SK-N-SH (cell line): Measurements from ENCODE around the gene COL1A2.

Source experiments
- CTCF ChIP-seq: fragments of 200-600 bp; sonication (generic); IDR thresholded peaks from 2 replicates; pipeline ENCODE4 v1.6.1; 2017; ENCODE audit warnings: antibody characterized with exemption, mild to moderate bottlenecking, moderate library complexity
- EP300 ChIP-seq, 2 experiments: IDR thresholded peaks; 2 replicates each; pipeline versions ENCODE4 v1.4.0 to v1.6.1; 2012; ENCODE audit warnings: borderline replicate concordance in 1 of 2, low read depth in 1 of 2, low read length in 1 of 2
- FOSL2 ChIP-seq: IDR thresholded peaks from 2 replicates; pipeline ENCODE4 v1.4.0; 2012; ENCODE audit warnings: low read depth, mild to moderate bottlenecking, moderate library complexity, borderline replicate concordance
- GABPA ChIP-seq: IDR thresholded peaks from 2 replicates; pipeline ENCODE4 v1.4.0; 2012; ENCODE audit warnings: low read depth, mild to moderate bottlenecking
- JUND ChIP-seq: IDR thresholded peaks from 2 replicates; pipeline ENCODE4 v1.4.0; 2012
- MXI1 ChIP-seq: IDR thresholded peaks from 2 replicates; pipeline ENCODE4 v1.6.1; 2012; ENCODE audit warnings: mild to moderate bottlenecking, low read depth, low read length, improper control_type of control experiment
- POLR2AphosphoS5 ChIP-seq: IDR thresholded peaks from 2 replicates; pipeline ENCODE4 v1.6.1; 2012; ENCODE audit warnings: low read depth, low read length
- RAD21 ChIP-seq: IDR thresholded peaks from 2 replicates; pipeline ENCODE4 v1.6.1; 2012; ENCODE audit warnings: mild to moderate bottlenecking, low read length
- TAF1 ChIP-seq: IDR thresholded peaks from 2 replicates; pipeline ENCODE4 v1.6.1; 2012; ENCODE audit warnings: low read depth, mild to moderate bottlenecking, low read length, moderate library complexity, borderline replicate concordance
- YY1 ChIP-seq: IDR thresholded peaks from 2 replicates; pipeline ENCODE4 v1.4.0; 2012; ENCODE audit warnings: low read depth, mild to moderate bottlenecking
- TF ChIP-seq, protein P1 (sequence below): IDR thresholded peaks from 2 replicates; pipeline ENCODE4 v1.6.1; 2012; ENCODE audit warnings: mild to moderate bottlenecking, low read depth, low read length, moderate library complexity
- TF ChIP-seq, protein P2 (sequence below): IDR thresholded peaks from 2 replicates; pipeline ENCODE4 v1.4.0; 2012; ENCODE audit warnings: low read depth
- TF ChIP-seq, protein P3 (sequence below): IDR thresholded peaks from 2 replicates; pipeline ENCODE4 v1.4.0; 2012; ENCODE audit warnings: low read depth, borderline replicate concordance

- TF ChIP-seq JUND (no peak), EP300 (IDR thresholded peaks at IDR 0.05; ENCODE audit: borderline replicate concordance in 1 of 2, low read depth in 1 of 2, low read length in 1 of 2) (no peak), CTCF (no peak), YY1 (no peak), GABPA (no peak), POLR2AphosphoS5 (no peak), TAF1 (no peak), MXI1 (no peak), FOSL2 (no peak), RAD21 (no peak)
- TF ChIP-seq, protein P1, sequence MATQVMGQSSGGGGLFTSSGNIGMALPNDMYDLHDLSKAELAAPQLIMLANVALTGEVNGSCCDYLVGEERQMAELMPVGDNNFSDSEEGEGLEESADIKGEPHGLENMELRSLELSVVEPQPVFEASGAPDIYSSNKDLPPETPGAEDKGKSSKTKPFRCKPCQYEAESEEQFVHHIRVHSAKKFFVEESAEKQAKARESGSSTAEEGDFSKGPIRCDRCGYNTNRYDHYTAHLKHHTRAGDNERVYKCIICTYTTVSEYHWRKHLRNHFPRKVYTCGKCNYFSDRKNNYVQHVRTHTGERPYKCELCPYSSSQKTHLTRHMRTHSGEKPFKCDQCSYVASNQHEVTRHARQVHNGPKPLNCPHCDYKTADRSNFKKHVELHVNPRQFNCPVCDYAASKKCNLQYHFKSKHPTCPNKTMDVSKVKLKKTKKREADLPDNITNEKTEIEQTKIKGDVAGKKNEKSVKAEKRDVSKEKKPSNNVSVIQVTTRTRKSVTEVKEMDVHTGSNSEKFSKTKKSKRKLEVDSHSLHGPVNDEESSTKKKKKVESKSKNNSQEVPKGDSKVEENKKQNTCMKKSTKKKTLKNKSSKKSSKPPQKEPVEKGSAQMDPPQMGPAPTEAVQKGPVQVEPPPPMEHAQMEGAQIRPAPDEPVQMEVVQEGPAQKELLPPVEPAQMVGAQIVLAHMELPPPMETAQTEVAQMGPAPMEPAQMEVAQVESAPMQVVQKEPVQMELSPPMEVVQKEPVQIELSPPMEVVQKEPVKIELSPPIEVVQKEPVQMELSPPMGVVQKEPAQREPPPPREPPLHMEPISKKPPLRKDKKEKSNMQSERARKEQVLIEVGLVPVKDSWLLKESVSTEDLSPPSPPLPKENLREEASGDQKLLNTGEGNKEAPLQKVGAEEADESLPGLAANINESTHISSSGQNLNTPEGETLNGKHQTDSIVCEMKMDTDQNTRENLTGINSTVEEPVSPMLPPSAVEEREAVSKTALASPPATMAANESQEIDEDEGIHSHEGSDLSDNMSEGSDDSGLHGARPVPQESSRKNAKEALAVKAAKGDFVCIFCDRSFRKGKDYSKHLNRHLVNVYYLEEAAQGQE: no peak
- TF ChIP-seq, protein P2, sequence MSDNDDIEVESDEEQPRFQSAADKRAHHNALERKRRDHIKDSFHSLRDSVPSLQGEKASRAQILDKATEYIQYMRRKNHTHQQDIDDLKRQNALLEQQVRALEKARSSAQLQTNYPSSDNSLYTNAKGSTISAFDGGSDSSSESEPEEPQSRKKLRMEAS: no peak
- TF ChIP-seq, protein P3, sequence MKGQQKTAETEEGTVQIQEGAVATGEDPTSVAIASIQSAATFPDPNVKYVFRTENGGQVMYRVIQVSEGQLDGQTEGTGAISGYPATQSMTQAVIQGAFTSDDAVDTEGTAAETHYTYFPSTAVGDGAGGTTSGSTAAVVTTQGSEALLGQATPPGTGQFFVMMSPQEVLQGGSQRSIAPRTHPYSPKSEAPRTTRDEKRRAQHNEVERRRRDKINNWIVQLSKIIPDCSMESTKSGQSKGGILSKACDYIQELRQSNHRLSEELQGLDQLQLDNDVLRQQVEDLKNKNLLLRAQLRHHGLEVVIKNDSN: no peak
These were observed 8.9 kb downstream of the COL1A2 start for GRCh38 chr7:94403546-94403945.
